GM21390 (cell line): Measurements from ENCODE around the gene IL1A.

Experiments
- ATAC-seq: cut with Tn5 transposase; IDR thresholded peaks from one replicate; pipeline ENCODE4 v1.9.1; 2021; ENCODE audit not compliant: unreplicated experiment

Gene IL1A

GRCh38 chr2:112793449-112793978 is 9.2 kb upstream of the IL1A start:
- ATAC-seq = no peak

- no peak for ATAC-seq
These were observed 8.1 kb upstream of the IL1A start for GRCh38 chr2:112792419-112792818.

DNA sequence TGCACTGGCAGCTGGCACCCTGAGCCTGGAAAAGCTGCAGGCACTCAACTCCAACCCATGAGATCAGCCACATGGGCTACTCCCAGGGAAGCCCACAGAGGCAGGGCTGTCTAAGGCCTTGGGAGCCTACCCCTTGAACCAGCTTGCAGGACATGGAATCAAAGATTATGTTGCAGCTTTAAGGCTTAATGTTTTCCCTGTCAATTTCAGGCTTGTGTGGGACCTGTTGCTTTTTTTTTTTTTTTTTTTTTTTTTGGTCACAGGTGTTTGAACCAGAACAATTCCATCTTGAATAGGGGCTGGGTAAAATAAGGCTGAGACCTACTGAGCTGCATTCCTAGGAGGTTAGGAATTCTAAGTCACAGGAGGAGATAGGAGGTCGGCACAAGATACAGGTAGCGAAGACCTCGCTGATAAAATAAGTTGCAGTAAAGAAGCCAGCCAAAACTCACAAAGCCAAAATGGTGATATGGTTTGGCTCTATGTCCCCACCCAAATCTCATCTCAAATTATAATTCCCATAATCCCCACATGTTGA is 7.5 kb upstream of the IL1A start:
- ATAC-seq = no peak

- no peak for ATAC-seq
These were observed 6.7 kb upstream of the IL1A start for GRCh38 chr2:112791019-112791418.

GRCh38 chr2:112790305-112790704 is 6.0 kb upstream of the IL1A start:
- ATAC-seq = no peak

GRCh38 chr2:112789186-112789585 is 4.9 kb upstream of the IL1A start:
- ATAC-seq = no peak

DNA sequence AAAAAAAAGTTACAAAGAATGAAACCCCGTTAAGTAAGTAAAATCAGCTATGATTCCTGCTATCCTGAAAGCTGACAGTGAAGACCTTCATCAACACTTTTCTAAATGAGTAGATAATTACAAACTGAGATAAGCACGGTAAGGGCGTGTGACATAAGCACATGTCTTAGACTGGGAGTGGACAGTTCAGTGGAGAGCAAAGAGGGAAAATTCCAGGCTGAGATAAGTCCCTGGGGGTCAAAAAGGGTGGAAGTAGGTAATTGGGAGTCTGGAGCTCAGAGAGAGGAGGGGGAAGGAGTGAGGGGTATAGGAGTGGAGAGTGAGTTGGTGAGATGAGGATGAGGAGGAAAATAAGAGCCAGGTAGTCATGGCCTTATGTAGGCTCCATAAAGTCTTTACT is 4.4 kb upstream of the IL1A start:
- no peak for ATAC-seq

- ATAC-seq = no peak
These were observed 3.6 kb upstream of the IL1A start for GRCh38 chr2:112787729-112788393.

DNA sequence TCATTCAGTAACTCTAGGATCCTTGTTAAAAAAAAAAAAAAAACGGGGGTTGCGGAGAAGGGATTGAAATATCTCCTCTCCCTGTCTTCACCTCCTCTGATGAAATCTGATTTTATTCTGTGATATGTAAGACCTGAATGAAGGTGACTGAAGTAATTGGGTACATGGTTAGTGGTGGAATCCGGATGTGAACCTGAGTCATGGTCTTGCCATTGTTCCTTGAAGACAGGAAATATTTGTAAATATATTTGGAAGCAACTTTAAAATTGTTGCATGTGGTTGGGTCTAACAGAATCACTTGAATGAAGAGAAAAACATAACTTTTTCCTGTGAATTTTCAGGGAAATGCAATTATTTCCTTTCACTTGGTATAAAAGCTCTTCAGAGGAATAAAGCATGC is 3.0 kb upstream of the IL1A start:
- no peak for ATAC-seq

- ATAC-seq = no peak
These were observed 1.0 kb downstream of the IL1A start for GRCh38 chr2:112783187-112783714.

DNA sequence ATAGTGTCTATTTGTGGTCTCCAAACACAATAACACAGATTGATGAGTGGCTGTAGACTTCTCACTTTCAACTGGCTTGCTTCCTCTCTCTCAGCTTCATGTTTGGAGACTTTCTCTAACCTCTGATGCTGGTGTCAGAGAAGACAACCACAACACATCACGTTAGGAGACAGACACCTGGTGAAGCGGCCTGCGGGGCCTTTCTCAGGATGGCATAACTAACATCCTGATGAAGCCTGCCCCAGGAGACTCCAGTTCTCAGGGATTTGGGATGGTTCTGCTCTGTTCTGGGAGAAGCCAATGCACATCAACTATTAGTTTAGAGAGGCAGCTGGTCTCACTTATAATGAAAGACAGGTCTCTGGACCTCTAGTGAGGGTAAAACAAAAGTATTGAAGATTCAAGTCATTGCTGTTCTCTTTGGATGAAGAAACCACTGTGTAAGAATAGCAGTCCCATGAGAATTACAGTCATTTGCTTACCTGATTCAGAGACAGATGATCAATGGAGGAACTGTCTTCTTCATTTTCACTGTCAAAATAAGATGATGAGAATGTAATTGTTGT is 2.0 kb downstream of the IL1A start:
- peak; percentile 91 for ATAC-seq

DNA sequence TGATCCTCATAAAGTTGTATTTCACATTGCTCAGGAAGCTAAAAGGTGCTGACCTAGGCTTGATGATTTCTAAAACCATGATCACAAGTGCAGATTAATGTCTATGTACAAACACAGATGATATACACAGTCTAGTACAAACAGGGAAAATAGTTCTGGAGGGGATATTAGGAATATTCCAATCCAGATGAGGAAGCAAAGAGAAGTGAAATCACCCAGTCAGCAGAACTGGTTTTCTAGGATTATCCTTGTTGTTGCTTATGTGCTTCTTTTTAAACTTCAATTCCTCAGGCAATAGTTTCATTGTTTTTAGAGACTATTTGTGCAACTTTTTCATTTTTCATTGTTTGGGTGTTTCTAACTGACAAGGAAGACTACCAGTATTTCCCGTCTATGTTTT is 4.7 kb downstream of the IL1A start:
- no peak for ATAC-seq

DNA sequence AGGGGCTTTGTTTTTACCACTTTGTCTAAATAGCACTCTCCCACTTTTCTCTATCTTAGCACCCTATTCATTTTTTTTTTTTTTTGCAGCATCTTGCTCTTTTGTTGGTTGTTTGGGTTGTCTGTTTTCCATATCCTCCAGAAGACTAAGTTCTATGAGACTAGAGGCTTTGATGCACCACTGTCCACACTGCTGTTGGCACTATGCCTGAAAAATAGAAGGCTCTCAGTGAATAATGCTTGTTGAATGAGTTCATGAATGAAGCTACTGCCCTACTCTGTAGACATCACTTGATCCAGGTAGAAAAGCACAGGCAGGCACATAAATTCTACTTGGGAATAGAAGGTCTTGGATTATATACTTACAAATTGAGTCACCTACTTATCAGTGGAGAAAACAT is 7.3 kb downstream of the IL1A start:
- no peak for ATAC-seq

GRCh38 chr2:112776113-112776512 is 8.2 kb downstream of the IL1A start:
- ATAC-seq = no peak

- ATAC-seq = no peak
These were observed 9.6 kb downstream of the IL1A start for GRCh38 chr2:112774536-112775285.

GRCh38 chr2:112773556-112773955 is 10.7 kb downstream of the IL1A start:
- ATAC-seq = no peak

DNA sequence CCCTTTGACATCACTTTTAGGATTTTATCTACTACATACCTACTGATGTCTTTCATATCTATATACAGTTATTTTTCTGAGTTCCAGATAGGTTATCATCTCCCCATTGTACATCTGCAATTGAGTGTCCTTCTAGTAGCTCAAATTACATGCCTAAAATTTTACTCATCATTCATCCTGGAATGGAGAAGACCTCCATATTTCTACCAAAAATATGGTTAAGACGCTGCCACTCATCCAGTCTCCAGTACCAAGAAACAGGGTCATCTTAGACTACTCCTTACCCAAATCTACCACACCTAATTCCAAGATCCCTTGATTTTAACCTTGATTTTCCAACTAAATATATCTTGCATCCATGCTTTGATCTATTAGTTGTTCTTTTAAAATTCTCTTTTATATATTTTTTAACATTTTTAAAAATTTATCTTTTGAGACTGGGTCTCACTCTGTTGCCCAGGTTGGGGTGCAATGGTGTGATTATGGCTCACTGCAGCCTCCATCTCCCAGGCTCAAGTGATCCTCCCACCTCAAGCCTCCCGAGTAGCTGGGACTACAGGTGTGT is 11.3 kb downstream of the IL1A start:
- no peak for ATAC-seq

DNA sequence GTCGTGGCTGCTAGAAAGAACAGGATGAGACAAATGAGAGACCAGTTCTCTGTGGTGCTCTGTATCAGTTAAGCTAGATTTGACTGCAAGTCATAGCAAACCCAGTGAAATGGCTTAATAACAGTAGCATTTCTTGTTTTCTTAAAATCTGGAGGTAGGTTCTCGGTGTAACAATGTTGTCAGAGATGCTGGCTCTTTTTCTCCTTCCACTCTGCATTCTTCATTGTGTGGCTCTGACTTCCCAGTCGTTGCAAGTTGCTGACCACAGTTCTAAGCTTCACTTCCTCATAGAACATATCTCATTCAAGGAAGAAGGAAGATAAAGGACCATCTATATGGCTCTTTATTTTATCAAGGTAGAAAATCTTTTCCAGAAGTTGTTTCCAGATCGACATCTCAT is 12.0 kb downstream of the IL1A start:
- no peak for ATAC-seq

DNA sequence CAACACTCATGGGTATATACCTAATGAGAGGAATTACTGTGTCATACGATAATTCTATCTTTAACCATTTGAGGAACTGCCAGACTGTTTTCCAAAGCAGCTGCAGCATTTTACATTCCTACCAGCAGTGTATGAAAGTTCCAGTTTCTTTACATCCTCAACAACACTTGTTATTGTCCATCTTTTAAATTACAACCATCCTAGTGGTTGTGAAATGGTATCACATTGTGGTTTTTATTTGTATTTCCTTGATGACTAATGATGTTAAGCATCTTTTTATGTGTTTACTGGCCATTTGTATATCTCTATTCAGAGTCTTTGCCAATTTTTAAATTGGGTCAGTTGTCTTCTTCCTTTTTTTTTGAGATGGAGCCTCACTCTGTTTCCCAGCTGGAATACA is 15.9 kb downstream of the IL1A start:
- ATAC-seq = no peak

DNA sequence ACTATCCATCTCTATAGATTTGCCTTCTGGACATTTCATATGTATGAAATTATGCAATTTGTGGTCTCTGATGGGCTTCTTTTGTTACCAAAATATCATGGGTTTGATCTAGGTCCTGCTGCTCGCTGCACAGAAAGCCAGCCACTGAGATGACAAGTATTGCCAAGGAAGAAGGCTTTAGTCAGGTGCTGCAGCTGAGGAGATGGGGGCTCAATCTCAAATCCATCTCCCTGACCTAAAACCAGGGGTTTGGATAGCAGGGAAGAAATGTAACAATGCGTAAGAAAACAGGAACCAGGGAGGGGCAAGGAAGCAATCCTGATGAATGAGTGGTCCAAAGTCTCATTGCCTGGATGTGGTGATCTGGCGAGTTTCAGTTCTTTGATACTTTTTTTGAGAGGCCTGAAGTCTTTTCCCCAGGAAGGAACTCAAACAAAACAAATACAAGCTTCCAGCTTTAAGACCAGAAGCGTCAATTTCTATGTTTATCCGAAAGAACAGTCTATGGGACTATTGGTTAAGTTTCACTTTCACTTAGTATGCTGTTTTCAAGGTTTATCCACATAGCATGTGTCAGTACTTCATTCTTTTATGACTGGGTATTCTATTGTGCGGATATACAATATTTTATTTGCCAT is 16.5 kb downstream of the IL1A start:
- ATAC-seq = no peak

- ATAC-seq = no peak
These were observed 19.0 kb downstream of the IL1A start for GRCh38 chr2:112765251-112765650.
